WERI-Rb-1 (cell line): ENCODE measurements around the gene ABCG4.
"Not testable (repeated sequence)": the region's sequence is repeated elsewhere in the genome, so short reads cannot be mapped to it uniquely, and the experiment has no call there.

Source experiments
- DNase-seq: peaks from one replicate; pipeline ENCODE4 v3.0.0-alpha.2; 2020
- H3K27ac ChIP-seq: fragments of 250-450 bp; sonication (Bioruptor Pico); 2 replicates; pipeline ENCODE4 v1.5.1; 2020; ENCODE audit warnings: mild to moderate bottlenecking, moderate library complexity
- H3K27me3 ChIP-seq: fragments of 250-450 bp; sonication (Bioruptor Pico); 2 replicates; pipeline ENCODE4 v1.5.1; 2021; ENCODE audit warnings: mild to moderate bottlenecking, low read depth, moderate library complexity; ENCODE audit not compliant: insufficient read depth, severe bottlenecking
- H3K36me3 ChIP-seq: fragments of 250-450 bp; sonication (Bioruptor Pico); 2 replicates; pipeline ENCODE4 v1.5.1; 2020; ENCODE audit warnings: mild to moderate bottlenecking, moderate library complexity
- H3K4me3 ChIP-seq: 2 replicates; pipeline ENCODE4 v1.5.1; 2011; ENCODE audit warnings: low read depth, mild to moderate bottlenecking, control low read depth, low read length
- H3K9me3 ChIP-seq: fragments of 250-450 bp; sonication (Bioruptor Pico); 2 replicates; pipeline ENCODE4 v1.5.1; 2021; ENCODE audit warnings: mild to moderate bottlenecking, moderate library complexity; ENCODE audit not compliant: severe bottlenecking
- CTCF ChIP-seq: IDR thresholded peaks from 2 replicates; pipeline ENCODE4 v1.5.1; 2011; ENCODE audit warnings: low read depth, mild to moderate bottlenecking, control low read depth, inconsistent platforms, low read length

The ABCG4 gene

GRCh38 chr11:119198925-119199324, 50.1 kb downstream of the ABCG4 start:
- DNase-seq, result no peak
- Histone ChIP-seq H3K9me3 (no peaks in the 10 kb centered on the region), H3K4me3 (no peak overlapping the region), H3K27me3 (no peaks in the 10 kb centered on the region), H3K27ac (no peak overlapping the region), H3K36me3 (no peaks in the 10 kb centered on the region)
- no peak for TF ChIP-seq CTCF

GRCh38 chr11:119201236-119201635, 52.4 kb downstream of the ABCG4 start:
- not testable (repeated sequence) for H3K4me3 ChIP-seq, H3K27me3 ChIP-seq, DNase-seq, H3K9me3 ChIP-seq, H3K36me3 ChIP-seq, H3K27ac ChIP-seq

- Histone ChIP-seq H3K36me3 (no peaks in the 10 kb centered on the region; the same call in 1 of the 2 replicates), H3K4me3 (no peak overlapping the region), H3K9me3 (no peaks in the 10 kb centered on the region), H3K27ac (no peak overlapping the region), H3K27me3 (no peaks in the 10 kb centered on the region)
- no peak for DNase-seq
- TF ChIP-seq CTCF, result no peak
Observed at GRCh38 chr11:119202554-119202953, 53.7 kb downstream of the ABCG4 start.

GRCh38 chr11:119204066-119204465, 55.2 kb downstream of the ABCG4 start:
- no peak for TF ChIP-seq CTCF
- no peak overlapping the region for H3K4me3 ChIP-seq
- no peak for DNase-seq
- H3K36me3 ChIP-seq, result no peaks in the 10 kb centered on the region; the same call in 1 of the 2 replicates
- H3K9me3 ChIP-seq, result no peaks in the 10 kb centered on the region
- no peak overlapping the region for H3K27ac ChIP-seq
- no peaks in the 10 kb centered on the region for H3K27me3 ChIP-seq

- no peak for TF ChIP-seq CTCF
- Histone ChIP-seq H3K4me3 (peak overlapping the region; percentile 48), H3K27ac (peak overlapping the region; percentile 91), H3K27me3 (no peaks in the 10 kb centered on the region), H3K9me3 (no peaks in the 10 kb centered on the region), H3K36me3 (no peaks in the 10 kb centered on the region; the same call in 1 of the 2 replicates)
- DNase-seq, result no peak
Observed at GRCh38 chr11:119205080-119205479, 56.2 kb downstream of the ABCG4 start.

GRCh38 chr11:119205574-119206510, 57.0 kb downstream of the ABCG4 start, which contains the start of gene CBL:
Gene CBL, plus strand, starts transcription at chr11:119206339. Its CDS starts 79 bp downstream, at chr11:119206418.
- peak; percentile 95 for DNase-seq
- Histone ChIP-seq H3K36me3 (no peaks in the 10 kb centered on the region; the same call in 1 of the 2 replicates), H3K4me3 (peak within 1 kb of the TSS; percentile 94), H3K9me3 (no peaks in the 10 kb centered on the region), H3K27me3 (no peaks in the 10 kb centered on the region), H3K27ac (peak within 1 kb of the TSS; percentile 91)
- peak; percentile 75 for TF ChIP-seq CTCF
